Bone marrow (tissue), 2 donors: ENCODE measurements around the gene FGF11.

Source experiments
- DNase-seq, 2 donors: peaks; one replicate each; lab custom pipeline; 2025; lab: John Stamatoyannopoulos, UW

Gene FGF11

GRCh38 chr17:7408252-7408727 is 31.0 kb upstream of the FGF11 start:
- no peak for DNase-seq

- DNase-seq, result no peak
These were observed 30.4 kb upstream of the FGF11 start for GRCh38 chr17:7408863-7409262.

GRCh38 chr17:7409716-7410115 is 29.6 kb upstream of the FGF11 start:
- DNase-seq, result no peak

- no peak for DNase-seq
These were observed 28.5 kb upstream of the FGF11 start for GRCh38 chr17:7410634-7411426.

- no peak for DNase-seq
These were observed 27.9 kb upstream of the FGF11 start for GRCh38 chr17:7411427-7411750.

GRCh38 chr17:7413346-7413985 is 25.8 kb upstream of the FGF11 start:
- no peak for DNase-seq

- DNase-seq, result no peak
These were observed 24.5 kb upstream of the FGF11 start for GRCh38 chr17:7414837-7415236.

- DNase-seq, result no peak
These were observed 23.5 kb upstream of the FGF11 start for GRCh38 chr17:7415784-7416183.

- DNase-seq, result no peak
These were observed 23.0 kb upstream of the FGF11 start for GRCh38 chr17:7416323-7416722.

GRCh38 chr17:7417056-7417655 is 22.2 kb upstream of the FGF11 start:
- no peak for DNase-seq

- DNase-seq, result no peak
These were observed 20.7 kb upstream of the FGF11 start for GRCh38 chr17:7418472-7419152.

GRCh38 chr17:7419819-7420610 is 19.3 kb upstream of the FGF11 start, which contains the start of gene SPEM1:
Gene SPEM1, plus strand, starts transcription at chr17:7420324. Its CDS starts 61 bp downstream, at chr17:7420385.
- DNase-seq, result no peak

- no peak for DNase-seq
These were observed 18.1 kb upstream of the FGF11 start for GRCh38 chr17:7421186-7421585.

GRCh38 chr17:7423679-7424078 is 15.6 kb upstream of the FGF11 start:
- no peak for DNase-seq

GRCh38 chr17:7425316-7425715 is 14.0 kb upstream of the FGF11 start, which contains the start of gene SPEM2:
Gene SPEM2, plus strand, starts transcription at chr17:7425616. Its CDS starts 73 bp downstream, at chr17:7425689.
- DNase-seq, result no peak

GRCh38 chr17:7425756-7426155 is 13.6 kb upstream of the FGF11 start:
- no peak for DNase-seq

GRCh38 chr17:7426203-7426863 is 13.0 kb upstream of the FGF11 start:
- no peak for DNase-seq

GRCh38 chr17:7426896-7427489 is 12.3 kb upstream of the FGF11 start:
- DNase-seq, result no peak

- DNase-seq, result no peak
These were observed 11.8 kb upstream of the FGF11 start for GRCh38 chr17:7427549-7427948.

- DNase-seq, result no peak
These were observed 10.8 kb upstream of the FGF11 start, which contains the start of gene SPEM3 for GRCh38 chr17:7428557-7428956. Gene SPEM3, plus strand, starts transcription at chr17:7428857. Its CDS starts 46 bp downstream, at chr17:7428903.

GRCh38 chr17:7429722-7430121 is 9.6 kb upstream of the FGF11 start:
- no peak for DNase-seq
